GM21717 (cell line): Measurements from ENCODE around the gene PARP16.

Experiments used
- ATAC-seq: cut with Tn5 transposase; IDR thresholded peaks from one replicate; pipeline ENCODE4 v1.9.1; 2021; ENCODE audit warnings: mild to moderate bottlenecking, moderate library complexity; ENCODE audit not compliant: unreplicated experiment

PARP16 gene

DNA sequence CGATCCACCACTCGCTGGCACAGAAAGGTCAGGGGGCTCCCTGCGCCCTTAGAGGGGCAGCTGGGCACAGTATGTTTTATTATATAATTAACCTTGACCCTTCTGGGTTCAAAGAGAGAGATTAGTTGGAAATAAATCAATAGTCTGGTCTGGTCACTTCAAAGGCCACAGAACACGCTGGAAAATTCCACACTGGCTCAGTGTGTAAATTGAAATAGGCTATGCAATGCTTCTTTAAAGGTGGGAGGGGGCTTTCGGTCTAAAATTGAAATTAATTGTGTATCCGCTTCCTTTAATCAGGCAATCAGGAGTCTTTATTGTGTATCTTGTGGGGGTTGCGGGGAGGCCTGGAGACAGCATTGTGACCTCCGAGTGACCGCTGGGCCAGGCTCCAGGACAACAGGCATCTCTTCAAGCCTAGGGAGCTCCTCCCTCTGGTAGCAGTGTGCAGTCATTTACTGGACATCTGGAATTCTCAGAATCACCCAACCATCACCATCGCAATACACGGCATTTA lies 25.8 kb upstream of the PARP16 start:
- no peak for ATAC-seq

- no peak for ATAC-seq
These were observed 25.1 kb upstream of the PARP16 start for GRCh38 chr15:65311760-65312159.

- ATAC-seq, result no peak
These were observed 23.9 kb upstream of the PARP16 start for GRCh38 chr15:65310431-65311137.

DNA sequence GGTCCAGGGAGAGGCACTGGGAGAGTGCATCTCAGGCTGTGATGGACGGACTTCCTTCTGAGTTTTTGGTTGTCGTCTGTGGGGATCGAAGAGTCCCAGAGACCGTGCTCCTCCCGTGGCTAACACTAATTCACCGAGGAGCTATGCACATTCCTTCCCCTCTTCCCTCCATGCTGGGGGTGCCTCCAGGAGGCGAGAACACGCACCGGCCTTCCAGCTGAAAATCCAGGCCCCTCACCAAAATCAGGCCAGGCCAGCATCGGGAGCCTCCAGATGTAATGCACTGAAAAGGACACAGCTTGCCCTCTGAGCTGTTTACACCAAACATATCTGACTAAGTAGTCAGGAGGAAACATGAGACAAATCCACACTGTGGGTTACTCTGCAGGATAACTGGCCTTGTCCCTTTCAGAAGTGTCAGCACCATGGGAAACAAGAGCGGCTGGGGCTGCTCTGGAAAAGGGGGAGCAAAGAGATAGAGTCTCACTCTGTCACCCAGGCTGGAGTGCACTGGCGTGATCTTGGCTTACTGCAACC lies 23.3 kb upstream of the PARP16 start:
- no peak for ATAC-seq

- no peak for ATAC-seq
These were observed 21.3 kb upstream of the PARP16 start for GRCh38 chr15:65307978-65308377.

DNA sequence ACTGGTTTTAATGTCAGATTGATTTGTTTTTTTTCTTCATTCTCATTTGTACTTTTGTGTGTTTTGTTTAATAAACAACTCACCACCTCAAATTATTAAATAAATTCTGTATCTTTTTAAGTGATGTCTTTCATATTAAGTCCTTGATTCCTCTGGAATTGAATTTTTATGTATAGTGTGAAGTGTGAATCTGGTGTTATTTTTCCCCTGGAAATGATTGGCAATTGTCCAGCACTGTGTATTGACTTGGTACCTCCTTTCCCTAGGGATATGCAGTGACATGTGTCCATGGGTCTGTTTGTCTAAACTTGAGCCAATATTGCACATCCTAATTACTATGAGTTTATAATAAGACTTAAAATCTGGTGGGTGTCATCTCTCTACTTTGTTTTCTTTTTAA lies 19.9 kb upstream of the PARP16 start:
- ATAC-seq, result no peak

DNA sequence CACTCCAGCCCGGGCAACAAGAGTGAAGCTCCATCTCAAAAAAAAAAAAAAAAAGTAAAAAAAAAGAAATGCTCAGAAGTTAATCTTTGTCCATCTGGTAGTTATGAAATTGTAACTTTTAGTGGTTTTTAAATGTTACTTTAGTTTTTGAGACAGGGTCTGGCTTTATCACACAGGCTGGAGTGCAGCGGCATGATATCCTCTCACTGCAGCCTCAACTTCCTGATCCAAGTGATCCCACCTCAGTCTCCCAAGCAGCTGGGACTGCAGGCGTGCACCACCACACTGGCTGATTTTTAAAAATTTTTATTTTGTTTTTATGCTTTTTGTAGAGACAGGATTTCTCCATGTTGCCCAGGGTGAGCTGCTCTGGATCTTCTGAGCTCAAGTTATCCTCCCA lies 19.1 kb upstream of the PARP16 start:
- ATAC-seq, result no peak

GRCh38 chr15:65305150-65305758 lies 18.6 kb upstream of the PARP16 start:
- ATAC-seq, result no peak

- peak; percentile 47 for ATAC-seq
These were observed 17.9 kb upstream of the PARP16 start, which contains the start of gene RNU5B-1 for GRCh38 chr15:65304381-65305149. Gene RNU5B-1 (plus strand): TSS chr15:65304677.

DNA sequence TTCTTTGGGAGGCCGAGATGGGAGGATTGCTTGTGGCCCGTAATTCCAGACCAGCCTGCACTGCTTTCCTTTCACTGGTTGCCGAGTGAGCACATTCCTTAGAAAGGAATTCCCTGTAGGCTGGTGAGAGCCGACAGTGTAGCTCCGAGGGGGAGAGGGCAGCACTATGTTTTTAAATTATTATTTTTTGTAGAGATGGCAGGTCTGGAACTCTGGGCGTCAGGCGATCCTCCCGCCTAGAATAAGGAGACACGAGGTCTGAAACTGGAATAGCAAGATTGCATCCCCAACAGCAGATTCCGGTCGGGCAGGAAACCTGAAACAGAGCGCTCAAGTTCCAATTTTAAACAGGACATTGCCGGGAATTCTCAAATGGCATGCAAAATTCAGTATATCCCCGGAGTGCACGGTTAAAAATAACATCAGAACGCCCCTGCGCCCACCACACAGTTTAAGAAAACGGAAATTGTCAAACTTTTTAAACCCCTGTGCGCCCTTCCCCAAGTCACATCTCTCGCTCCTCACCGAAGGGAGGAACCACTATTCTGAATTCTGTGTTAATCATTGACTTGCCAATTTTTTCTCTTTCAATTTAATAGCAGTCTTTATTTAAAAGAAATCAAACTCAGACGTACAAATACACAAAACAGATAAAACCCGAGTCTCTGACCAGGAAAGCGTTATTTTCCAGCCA lies 17.2 kb upstream of the PARP16 start:
- ATAC-seq, result no peak

DNA sequence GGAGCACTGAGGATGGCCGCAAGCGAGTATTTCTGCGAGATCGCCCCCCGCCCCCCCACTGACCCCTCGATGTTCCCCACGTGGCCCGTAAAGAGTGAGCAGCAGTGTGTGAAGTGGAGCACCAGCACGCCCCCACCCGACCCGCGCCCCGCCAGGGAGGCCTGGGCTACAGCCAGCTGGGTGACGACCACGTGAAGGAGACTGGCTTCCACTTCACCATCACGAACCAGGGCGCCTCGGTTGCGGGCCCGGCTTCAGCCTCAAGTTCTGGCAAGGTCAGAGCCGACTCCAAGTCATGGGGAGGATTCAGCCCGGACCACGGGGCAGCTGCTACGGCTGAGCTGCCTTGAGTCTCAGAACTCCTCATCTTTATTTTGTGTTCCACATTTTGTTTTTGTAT lies 15.4 kb upstream of the PARP16 start:
- ATAC-seq, result no peak

DNA sequence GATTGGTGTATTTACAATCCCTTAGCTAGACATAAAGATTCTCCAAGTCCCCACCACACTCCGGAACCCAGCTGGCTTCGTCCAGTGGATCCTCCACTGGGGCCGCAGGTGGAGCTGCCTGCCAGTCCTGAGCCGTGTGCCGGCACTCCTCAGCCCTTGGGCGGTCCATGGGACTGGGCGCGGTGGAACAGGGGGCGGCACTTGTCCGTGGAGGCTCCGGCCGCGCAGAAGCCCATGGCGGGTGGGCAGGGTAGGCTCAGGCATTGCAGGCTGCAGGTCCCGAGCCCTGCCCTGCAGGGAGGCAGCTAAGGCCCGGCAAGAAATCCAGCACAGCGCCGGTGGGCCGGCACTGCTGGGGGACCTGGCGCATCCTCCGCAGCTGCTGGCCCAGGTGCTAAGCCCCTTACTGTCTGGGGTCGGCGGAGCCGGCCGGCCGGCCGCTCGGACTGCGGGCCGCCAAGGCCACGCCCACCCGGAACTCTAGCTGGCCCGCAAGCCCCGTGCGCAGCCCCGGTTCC lies 14.3 kb upstream of the PARP16 start:
- no peak for ATAC-seq

GRCh38 chr15:65298731-65299130 lies 12.0 kb upstream of the PARP16 start:
- no peak for ATAC-seq

- ATAC-seq, result no peak
These were observed 6.3 kb upstream of the PARP16 start for GRCh38 chr15:65292938-65293518.

DNA sequence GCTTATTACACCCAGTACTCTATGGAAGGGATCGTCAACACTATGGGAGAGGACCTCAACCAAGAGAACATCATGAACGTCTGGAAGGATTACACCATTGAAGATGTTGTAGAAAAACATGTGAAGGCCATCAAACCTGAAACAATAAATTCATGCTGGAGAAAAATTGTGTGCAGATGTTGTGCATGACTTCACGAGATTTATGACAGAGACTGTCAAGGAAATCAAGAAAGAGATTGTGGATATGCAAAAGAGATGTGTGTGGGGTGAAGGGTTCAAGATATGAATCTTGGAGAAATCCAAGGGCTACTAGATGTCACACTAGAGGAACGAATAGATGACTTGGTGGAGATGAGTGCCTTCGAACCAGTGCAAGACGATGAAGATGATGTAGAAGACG lies 3.5 kb upstream of the PARP16 start:
- ATAC-seq, result no peak

DNA sequence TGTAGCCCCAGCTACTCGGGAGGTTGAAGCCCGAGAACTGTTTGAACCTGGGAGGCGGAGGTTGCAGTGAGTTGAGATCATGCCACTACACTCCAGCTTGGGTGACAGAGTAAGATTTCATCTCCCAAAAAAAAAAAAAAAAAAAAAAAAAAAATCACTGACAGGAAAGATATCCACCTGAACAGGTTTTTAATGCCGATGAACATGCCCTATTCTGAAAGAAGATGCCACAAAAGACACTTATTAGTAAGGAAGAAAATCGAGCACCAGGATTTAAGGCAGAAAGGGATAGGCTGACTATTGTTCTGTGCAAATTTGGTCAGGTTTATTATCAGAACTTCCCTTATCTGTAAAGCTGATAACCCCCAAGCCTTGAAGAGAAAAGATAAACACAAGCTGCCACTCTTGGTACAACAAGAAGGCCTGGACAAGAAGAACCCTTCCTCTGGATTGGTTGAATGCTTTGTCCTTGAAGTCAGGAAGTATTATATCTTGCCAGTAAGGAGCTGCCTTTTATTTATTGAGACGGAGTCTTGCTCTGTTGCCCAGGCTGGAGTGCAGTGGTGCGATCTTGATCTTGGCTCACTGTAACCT lies 2.7 kb upstream of the PARP16 start:
- no peak for ATAC-seq

DNA sequence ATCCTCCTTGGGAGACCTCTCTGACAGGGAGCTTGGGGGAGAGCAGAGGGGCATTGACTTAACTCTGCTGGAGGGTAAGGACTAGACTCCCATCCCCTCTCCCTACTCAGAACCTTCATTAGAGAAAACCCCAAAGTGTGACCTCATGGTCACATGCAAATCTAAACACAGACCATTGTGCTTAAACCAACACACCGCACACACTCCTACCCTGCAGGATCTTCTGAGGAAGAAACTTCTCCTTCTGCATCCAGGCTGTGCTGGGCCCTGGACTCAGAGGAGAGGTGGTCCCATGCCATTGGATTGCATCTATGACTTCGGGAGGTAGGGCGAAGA lies 805 bp upstream of the PARP16 start:
- ATAC-seq, result no peak

DNA sequence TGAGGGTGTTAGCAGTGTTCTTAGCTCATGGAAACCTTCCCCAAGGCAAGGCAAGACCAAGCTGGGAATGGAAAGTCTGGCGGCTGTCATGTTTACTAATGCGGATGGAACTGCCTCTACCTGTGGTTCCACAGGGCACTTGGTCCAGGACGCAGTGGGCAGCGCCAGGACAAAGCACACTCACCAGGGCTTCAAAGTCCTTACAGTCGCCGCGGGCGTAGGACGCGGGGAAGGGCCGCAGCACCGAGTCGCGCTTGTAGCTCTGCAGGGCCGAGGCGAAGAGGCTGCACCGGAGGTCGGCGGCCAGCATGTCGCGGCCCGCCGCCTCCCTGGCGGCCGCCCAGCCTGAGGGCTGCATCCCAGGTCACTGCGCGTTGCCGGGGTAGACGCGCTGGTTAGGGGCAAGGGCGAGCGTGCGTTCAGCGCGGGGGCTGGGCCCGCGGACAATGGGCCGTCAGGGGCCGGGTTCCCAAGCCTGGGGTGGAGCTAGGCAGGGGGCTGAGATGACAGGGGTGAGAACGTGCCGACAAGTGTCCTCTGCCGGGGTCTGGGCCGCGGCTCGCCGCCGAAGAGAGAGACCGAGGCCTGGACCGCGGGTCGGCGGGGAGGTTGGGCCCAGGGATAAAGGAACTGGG lies 497 bp downstream of the PARP16 start:
- peak; percentile 25 for ATAC-seq

DNA sequence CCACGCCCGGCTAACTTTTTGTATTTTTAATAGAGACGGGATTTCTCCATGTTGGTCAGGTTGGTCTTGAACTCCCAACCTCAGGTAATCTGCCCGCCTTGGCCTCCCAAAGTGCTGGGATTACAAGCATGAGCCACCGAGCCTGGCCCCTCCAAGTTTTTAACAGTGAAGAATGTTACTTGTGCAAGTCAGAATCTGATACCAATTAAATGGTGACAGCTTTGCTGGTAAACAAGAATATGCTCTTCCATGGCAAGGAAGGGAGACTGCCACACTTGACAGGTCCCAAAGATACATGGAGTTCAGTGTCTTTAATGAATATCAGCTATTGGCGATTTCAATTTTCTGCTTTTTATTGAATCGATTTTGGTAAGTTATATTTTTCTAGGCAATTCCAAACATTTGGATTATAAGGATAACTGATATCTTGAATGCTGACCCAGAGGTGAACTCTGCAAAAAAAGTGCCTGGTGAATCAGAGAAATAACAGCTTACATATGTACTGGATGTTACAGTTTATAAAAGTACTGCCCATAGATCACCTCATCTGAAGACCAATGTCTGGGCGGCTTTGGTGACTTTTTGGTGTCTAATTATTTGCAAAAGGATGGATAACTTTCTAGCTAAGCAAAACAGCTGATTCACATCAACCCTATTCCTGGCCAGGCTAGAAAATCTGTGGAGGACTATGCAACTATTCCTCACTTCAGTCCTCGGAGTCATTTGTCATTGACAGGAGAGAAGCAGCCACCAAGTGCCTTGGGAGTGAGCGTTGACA lies 1.2 kb downstream of the PARP16 start:
- no peak for ATAC-seq
